IMR-90 (cell line): Measurements from ENCODE around the gene NNT. TPM values are rescaled to one million over a fixed set of nuclear protein-coding genes. Genes with fewer than 3 reads are reported as not detected.
A peak's percentile ranks its signal among the peaks of the same experiment; 100 is the strongest.

Source experiments
- ATAC-seq: fragments of 200-7000 bp; cut with Tn5 transposase; 2 replicates; pipeline ENCODE4 v1.9.1; 2020; ENCODE audit warnings: low read depth, mild to moderate bottlenecking, moderate library complexity
- BruUV-seq: library from RNA; stranded (reverse); fragments of 400-500 nt; replicated peaks from 2 replicates; lab custom pipeline; 2021; lab: Mats Ljungman, UMichigan
- CTCF ChIA-PET: fragments of 300-600 bp; formaldehyde crosslinking; extraction: SDS; loops from one replicate; lab custom pipeline; 2021; ENCODE audit warnings: antibody characterized with exemption; lab: Yijun Ruan, JAX
- POLR2A ChIA-PET: fragments of 300-600 bp; sonication (Branson Sonifier 250); formaldehyde crosslinking; loops from one replicate; lab custom pipeline; 2022; ENCODE audit warnings: antibody characterized with exemption; ENCODE audit not compliant: unreplicated experiment; lab: Charles Lee
- DNase-seq: peaks from one replicate; pipeline ENCODE4 v3.0.0; 2013
- H2AFZ ChIP-seq: replicated peaks from 2 replicates; pipeline ENCODE3; 2013; ENCODE audit warnings: low read length, mild to moderate bottlenecking; ENCODE audit not compliant: poor library complexity
- H2AK5ac ChIP-seq: 2 replicates; pipeline ENCODE4 v1.6.1; 2013; ENCODE audit warnings: low read depth, low read length, inconsistent platforms
- H2AK9ac ChIP-seq: replicated peaks from 2 replicates; pipeline ENCODE3; 2013; ENCODE audit warnings: mild to moderate bottlenecking, low read depth, low read length, moderate library complexity; ENCODE audit not compliant: poor library complexity
- H2BK120ac ChIP-seq: 2 replicates; pipeline ENCODE4 v1.6.1; 2013; ENCODE audit warnings: low read depth, low read length, inconsistent platforms
- H2BK15ac ChIP-seq: 3 replicates; pipeline ENCODE4 v1.6.1; 2013; ENCODE audit warnings: low read depth, low read length, inconsistent platforms
- H2BK20ac ChIP-seq: 2 replicates; pipeline ENCODE4 v1.6.1; 2013; ENCODE audit warnings: low read depth, mild to moderate bottlenecking, inconsistent platforms, low read length, moderate library complexity
- H2BK5ac ChIP-seq: 2 replicates; pipeline ENCODE4 v1.6.1; 2013; ENCODE audit warnings: mild to moderate bottlenecking, low read depth, low read length, inconsistent platforms; ENCODE audit not compliant: poor library complexity, severe bottlenecking
- H3K14ac ChIP-seq: replicated peaks from 2 replicates; pipeline ENCODE4 v1.6.1; 2013; ENCODE audit warnings: low read depth, low read length, inconsistent platforms
- H3K18ac ChIP-seq: 2 replicates; pipeline ENCODE4 v1.6.1; 2013; ENCODE audit warnings: low read depth, low read length, control low read depth
- H3K23ac ChIP-seq: 2 replicates; pipeline ENCODE4 v1.6.1; 2013; ENCODE audit warnings: low read depth, low read length, inconsistent platforms
- H3K27ac ChIP-seq: 2 replicates; pipeline ENCODE4 v1.5.1; 2013; ENCODE audit warnings: mild to moderate bottlenecking, control low read depth, low read length; ENCODE audit not compliant: insufficient read depth
- H3K27me3 ChIP-seq: 2 replicates; pipeline ENCODE4 v1.6.1; 2013; ENCODE audit warnings: low read length; ENCODE audit not compliant: control insufficient read depth, insufficient read depth
- H3K36me3 ChIP-seq: 2 replicates; pipeline ENCODE4 v1.6.1; 2013; ENCODE audit warnings: low read length, mixed read lengths; ENCODE audit not compliant: control insufficient read depth, insufficient read depth
- H3K4ac ChIP-seq: 2 replicates; pipeline ENCODE4 v1.6.1; 2013; ENCODE audit warnings: low read depth, low read length, inconsistent platforms
- H3K4me1 ChIP-seq: 2 replicates; pipeline ENCODE4 v1.6.1; 2013; ENCODE audit warnings: low read length, mixed read lengths; ENCODE audit not compliant: control insufficient read depth, insufficient read depth
- H3K4me2 ChIP-seq: 2 replicates; pipeline ENCODE4 v1.6.1; 2013; ENCODE audit warnings: low read depth, mild to moderate bottlenecking, control low read depth, low read length, moderate library complexity
- H3K4me3 ChIP-seq: 2 replicates; pipeline ENCODE4 v1.5.1; 2013; ENCODE audit warnings: low read depth, mild to moderate bottlenecking, control low read depth, low read length, moderate library complexity; ENCODE audit not compliant: insufficient read depth
- H3K56ac ChIP-seq: 2 replicates; pipeline ENCODE4 v1.6.1; 2013; ENCODE audit warnings: low read length, inconsistent platforms; ENCODE audit not compliant: insufficient read depth; ENCODE audit errors: extremely low read depth
- H3K79me1 ChIP-seq, 2 experiments: 2 replicates each; pipeline ENCODE4 v1.6.1; 2013; ENCODE audit warnings: low read length in 2 of 2, inconsistent platforms in 1 of 2, low read depth in 1 of 2
- H3K9ac ChIP-seq: 2 replicates; pipeline ENCODE4 v1.6.1; 2013; ENCODE audit warnings: low read depth, low read length, control low read depth
- H3K9me1 ChIP-seq: 2 replicates; pipeline ENCODE4 v1.6.1; 2013; ENCODE audit warnings: low read length, inconsistent platforms; ENCODE audit not compliant: insufficient read depth
- H3K9me3 ChIP-seq: 2 replicates; pipeline ENCODE4 v1.6.1; 2013; ENCODE audit warnings: low read length; ENCODE audit not compliant: control insufficient read depth, insufficient read depth
- H4K20me1 ChIP-seq: 2 replicates; pipeline ENCODE4 v1.6.1; 2013; ENCODE audit warnings: low read length, inconsistent platforms; ENCODE audit not compliant: insufficient read depth
- H4K5ac ChIP-seq: 2 replicates; pipeline ENCODE4 v1.6.1; 2013; ENCODE audit warnings: mild to moderate bottlenecking, low read depth, low read length, control low read depth
- H4K8ac ChIP-seq, 2 experiments: 2 replicates each; pipeline ENCODE4 v1.6.1; 2013; ENCODE audit warnings: low read depth in 2 of 2, low read length in 2 of 2, control low read depth in 1 of 2, inconsistent platforms in 1 of 2
- H4K91ac ChIP-seq: 2 replicates; pipeline ENCODE4 v1.6.1; 2013; ENCODE audit warnings: low read depth, low read length, inconsistent platforms; ENCODE audit not compliant: insufficient read depth
- BHLHE40 ChIP-seq: fragments of 150-350 bp; IDR thresholded peaks from 2 replicates; pipeline ENCODE4 v1.6.1; 2016; ENCODE audit warnings: mild to moderate bottlenecking, low read depth, low read length
- CEBPB ChIP-seq: IDR thresholded peaks from 2 replicates; pipeline ENCODE4 v1.6.1; 2012; ENCODE audit warnings: low read depth, low read length, improper control_type of control experiment
- CHD1 ChIP-seq: IDR thresholded peaks from 2 replicates; pipeline ENCODE4 v1.6.1; 2012; ENCODE audit warnings: low read depth, low read length, improper control_type of control experiment
- FOS ChIP-seq: fragments of 150-350 bp; IDR thresholded peaks from 2 replicates; pipeline ENCODE4 v1.6.1; 2016; ENCODE audit warnings: low read depth, low read length
- MAFK ChIP-seq: IDR thresholded peaks from 2 replicates; pipeline ENCODE4 v1.6.1; 2012; ENCODE audit warnings: low read depth, low read length, improper control_type of control experiment
- MXI1 ChIP-seq: IDR thresholded peaks from 2 replicates; pipeline ENCODE4 v1.6.1; 2012; ENCODE audit warnings: low read depth, mild to moderate bottlenecking, low read length, moderate library complexity, borderline replicate concordance
- RCOR1 ChIP-seq: IDR thresholded peaks from 2 replicates; pipeline ENCODE4 v1.6.1; 2012; ENCODE audit warnings: mild to moderate bottlenecking, low read length, improper control_type of control experiment; ENCODE audit not compliant: insufficient replicate concordance
- RFX5 ChIP-seq: IDR thresholded peaks from 2 replicates; pipeline ENCODE4 v1.8.0; 2012; ENCODE audit warnings: low read depth, mild to moderate bottlenecking, low read length, moderate library complexity
- USF2 ChIP-seq: fragments of 150-350 bp; IDR thresholded peaks from 2 replicates; pipeline ENCODE4 v1.6.1; 2017; ENCODE audit warnings: mild to moderate bottlenecking, antibody characterized with exemption, low read length, low read depth
- WGBS, 2 experiments: methylation state at CpG; one replicate each; pipeline versions ENCODE4 v1.1.5 to v1.1.7; 2013; ENCODE audit warnings: missing lambda C conversion rate in 2 of 2; ENCODE audit not compliant: insufficient read length in 1 of 2; ENCODE audit errors: extremely low coverage in 2 of 2; 5-methylcytosine and 5-hydroxymethylcytosine counted together
- dilution Hi-C: fragments of 300-500 bp; cut with HindIII; formaldehyde crosslinking; loops from one replicate; pipeline ENCODE4 v1.14.3; 2018; ENCODE audit warnings: low sequenced_read_pairs; ENCODE audit not compliant: unreplicated experiment
- in situ Hi-C: fragments of 300-500 bp; cut with MboI; formaldehyde crosslinking; loops from 3 replicates; pipeline ENCODE4 v1.14.3; 2019; ENCODE audit warnings: low sequenced_read_pairs, inconsistent platforms, mixed read lengths
- intact Hi-C: fragments of 100-400 bp; cut with micrococcal nuclease; formaldehyde crosslinking; loops from 2 replicates; pipeline ENCODE4 v1.10.0; 2022
- polyA plus RNA-seq, 3 experiments: library from polyadenylated mRNA; depleted of rRNA; stranded (reverse); fragments of >200 nt; gene quantifications; 2 replicates each; pipeline ENCODE4 v1.2.3, GENCODE V29; 2012; ENCODE audit warnings: low replicate concordance in 1 of 3
- total RNA-seq: library from RNA; depleted of rRNA; stranded (reverse); fragments of >200 nt; gene quantifications from 2 replicates; pipeline ENCODE4 v1.2.3, GENCODE V29; 2012
- TF ChIP-seq, protein P1 (sequence below): fragments of 150-350 bp; IDR thresholded peaks from 2 replicates; pipeline ENCODE4 v1.6.1; 2016; ENCODE audit warnings: low read depth, mild to moderate bottlenecking, low read length, moderate library complexity, borderline replicate concordance

NNT gene
- total and polyA plus RNA-seq, 2 of the 4 experiments (the other 2 are of a cell fraction): 23.1 to 57.2 TPM

DNA sequence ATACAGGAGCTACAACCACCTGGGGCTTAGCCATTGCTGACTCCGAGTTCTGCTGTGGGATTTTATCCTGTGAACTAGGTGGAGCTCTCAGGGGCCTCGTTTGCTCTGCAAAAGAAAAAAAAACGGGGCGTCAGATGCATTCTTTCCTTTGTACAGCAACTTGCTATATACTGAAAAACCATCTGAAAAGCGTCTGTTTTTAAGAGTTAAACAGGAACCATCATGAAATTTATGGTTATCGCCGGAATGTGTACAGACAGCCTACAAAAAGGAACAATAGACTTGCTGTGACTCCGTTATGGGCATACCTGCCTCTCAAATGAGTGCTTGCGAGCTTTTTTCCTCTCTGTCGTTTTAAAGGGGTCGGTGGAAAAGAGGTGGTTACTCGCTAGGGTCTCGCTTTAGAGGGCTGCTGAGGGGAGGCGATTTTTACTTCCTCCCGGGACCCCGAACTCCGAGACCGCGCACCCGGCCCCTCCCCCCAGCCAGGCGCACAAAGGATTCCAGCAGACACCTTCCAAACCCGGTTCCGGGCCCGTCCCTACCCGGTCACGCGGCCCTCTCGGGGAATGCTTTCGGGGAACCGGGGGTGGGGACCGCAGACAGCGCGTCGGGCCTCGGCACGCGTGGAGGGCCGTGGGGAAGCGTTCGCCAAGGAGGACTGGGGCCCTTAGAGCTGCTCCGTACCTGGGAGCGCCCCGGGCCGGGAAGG, 46.9 kb upstream of the NNT start:
- ChIA-PET POLR2A (interaction anchor here (0.7 kb wide), 2 partner anchors 72 to 75 kb away, joined by 3 to 5 read pairs; no protein-coding TSS in a partner anchor), CTCF (interaction anchor here (1.3 kb wide), 1 partner anchor 16 kb away, joined by 4 read pairs; no protein-coding TSS in a partner anchor)

More for the DNA sequence above, 46.9 kb upstream of the NNT start:
- in situ Hi-C loops (no loop called here), dilution Hi-C loops (no loop called here), intact Hi-C loops (loop anchor here (1.0 to 10.0 kb wide), 2 partner anchors 46 to 1219 kb away; no protein-coding TSS in a partner anchor)
- Histone ChIP-seq H2AK9ac (peak overlapping the region; percentile 96), H4K20me1 (peaks cover 9% of the 10 kb centered on the region; the same call in 1 of the 2 replicates), H3K23ac (peak overlapping the region; percentile 88), H2AK5ac (peak overlapping the region; percentile 63; the same call in 1 of the 2 replicates), H3K9me1 (peaks cover 2% of the 10 kb centered on the region; the same call in 1 of the 2 replicates), H2BK120ac (peak overlapping the region; percentile 14; the same call in 1 of the 2 replicates), H3K36me3 (peaks cover 7% of the 10 kb centered on the region), H3K4ac (peak overlapping the region; percentile 85), H3K27me3 (no peaks in the 10 kb centered on the region), H3K27ac (peak overlapping the region; percentile 74), H3K56ac (peak overlapping the region; percentile 73), H3K79me1 (peaks cover 12 to 28% of the 10 kb centered on the region in 2 experiments; a peak in 3 of 4 replicates), H3K4me2 (peak overlapping the region; percentile 70), H2AFZ (peak overlapping the region; percentile 96), H2BK20ac (no peak overlapping the region), H3K14ac (peak overlapping the region; percentile 93), H4K8ac (peak overlapping the region; percentile 75 to 91), H3K4me3 (peak overlapping the region; percentile 65), H2BK15ac (no peak overlapping the region), H3K9ac (peak overlapping the region; percentile 96), H4K91ac (peak overlapping the region; percentile 75), H3K4me1 (peaks cover 4% of the 10 kb centered on the region), H2BK5ac (peak overlapping the region; percentile 55), H3K9me3 (no peaks in the 10 kb centered on the region), H3K18ac (peak overlapping the region; percentile 55), H4K5ac (peak overlapping the region; percentile 14)
- no TSS peak for BruUV-seq
- ATAC-seq: peak; percentile 33
- peak; percentile 16 for DNase-seq
- no peak for TF ChIP-seq RFX5
- TF ChIP-seq RCOR1: no peak
- TF ChIP-seq FOS: no peak
- TF ChIP-seq, protein P1, sequence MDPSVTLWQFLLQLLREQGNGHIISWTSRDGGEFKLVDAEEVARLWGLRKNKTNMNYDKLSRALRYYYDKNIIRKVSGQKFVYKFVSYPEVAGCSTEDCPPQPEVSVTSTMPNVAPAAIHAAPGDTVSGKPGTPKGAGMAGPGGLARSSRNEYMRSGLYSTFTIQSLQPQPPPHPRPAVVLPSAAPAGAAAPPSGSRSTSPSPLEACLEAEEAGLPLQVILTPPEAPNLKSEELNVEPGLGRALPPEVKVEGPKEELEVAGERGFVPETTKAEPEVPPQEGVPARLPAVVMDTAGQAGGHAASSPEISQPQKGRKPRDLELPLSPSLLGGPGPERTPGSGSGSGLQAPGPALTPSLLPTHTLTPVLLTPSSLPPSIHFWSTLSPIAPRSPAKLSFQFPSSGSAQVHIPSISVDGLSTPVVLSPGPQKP: no peak
- 0 out of 2 replicates have a peak, but pooled peaks have one; percentile 33 for TF ChIP-seq CHD1
- TF ChIP-seq USF2: 0 out of 2 replicates have a peak, but pooled peaks have one; percentile 26
- TF ChIP-seq MAFK: no peak
- TF ChIP-seq CEBPB: no peak
- peak; percentile 49; the same call in 1 of the 2 replicates for TF ChIP-seq BHLHE40
- TF ChIP-seq MXI1: 0 out of 2 replicates have a peak, but pooled peaks have one; percentile 11
- WGBS, 2 experiments: 4% methylated on average over 3 of the region's 44 CpGs; no CpG with 5 or more reads in 1 of the 2 experiments
